AG10803 (cell line): Measurements from ENCODE around the gene KRR1.
"Not testable (repeated sequence)": the region's sequence is repeated elsewhere in the genome, so short reads cannot be mapped to it uniquely, and the experiment has no call there.

ENCODE experiments used
- DNase-seq: peaks from one replicate; pipeline ENCODE4 v3.0.0; 2010; ENCODE audit warnings: low read depth
- H3K4me3 ChIP-seq: 2 replicates; pipeline ENCODE4 v1.5.1; 2011; ENCODE audit warnings: mild to moderate bottlenecking, low read length, control low read depth
- TF ChIP-seq, protein P1 (sequence below): conservative IDR thresholded peaks from 2 replicates; pipeline ENCODE4 v1.5.1; 2011; ENCODE audit warnings: mild to moderate bottlenecking, low read length, control low read depth, inconsistent platforms

KRR1 gene

DNA sequence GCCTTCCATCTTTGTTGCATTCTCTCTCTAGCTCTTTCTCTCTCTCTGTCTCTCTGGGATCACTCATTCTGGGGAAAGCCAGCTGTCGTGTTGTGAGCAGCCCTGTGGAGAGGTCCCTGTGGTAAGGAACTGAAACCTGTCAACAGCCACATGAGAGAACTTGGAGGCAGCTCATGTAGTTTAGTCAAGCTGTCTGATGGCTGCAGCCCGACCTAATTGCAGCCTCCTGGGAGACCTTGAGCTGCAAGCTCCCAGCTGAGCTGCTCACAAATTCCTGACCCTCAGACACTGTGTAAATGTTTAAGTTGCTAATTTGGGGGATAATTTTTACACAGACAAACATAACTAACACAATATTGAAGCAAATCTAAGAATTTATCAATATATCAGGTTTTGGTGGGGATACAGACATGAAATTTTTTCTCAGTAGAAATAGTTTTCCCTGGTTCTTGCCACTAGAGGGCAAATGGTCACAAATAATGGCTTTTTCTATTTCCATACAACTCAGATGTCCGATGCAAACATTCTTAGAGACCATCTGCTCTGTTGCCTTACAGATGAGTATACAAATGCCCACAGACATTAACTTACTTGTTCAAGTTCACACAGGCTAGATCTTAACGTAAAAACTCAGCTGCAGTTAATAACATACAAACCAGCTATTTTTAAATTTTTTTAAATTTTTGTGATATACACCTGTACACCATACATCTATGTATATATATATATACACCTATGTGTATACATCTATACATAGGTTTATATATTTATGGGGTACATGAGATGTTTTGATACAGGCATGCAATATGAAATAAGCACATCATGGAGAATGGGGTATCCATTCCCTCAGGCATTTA is 15.5 kb upstream of the KRR1 start:
- TF ChIP-seq, protein P1, sequence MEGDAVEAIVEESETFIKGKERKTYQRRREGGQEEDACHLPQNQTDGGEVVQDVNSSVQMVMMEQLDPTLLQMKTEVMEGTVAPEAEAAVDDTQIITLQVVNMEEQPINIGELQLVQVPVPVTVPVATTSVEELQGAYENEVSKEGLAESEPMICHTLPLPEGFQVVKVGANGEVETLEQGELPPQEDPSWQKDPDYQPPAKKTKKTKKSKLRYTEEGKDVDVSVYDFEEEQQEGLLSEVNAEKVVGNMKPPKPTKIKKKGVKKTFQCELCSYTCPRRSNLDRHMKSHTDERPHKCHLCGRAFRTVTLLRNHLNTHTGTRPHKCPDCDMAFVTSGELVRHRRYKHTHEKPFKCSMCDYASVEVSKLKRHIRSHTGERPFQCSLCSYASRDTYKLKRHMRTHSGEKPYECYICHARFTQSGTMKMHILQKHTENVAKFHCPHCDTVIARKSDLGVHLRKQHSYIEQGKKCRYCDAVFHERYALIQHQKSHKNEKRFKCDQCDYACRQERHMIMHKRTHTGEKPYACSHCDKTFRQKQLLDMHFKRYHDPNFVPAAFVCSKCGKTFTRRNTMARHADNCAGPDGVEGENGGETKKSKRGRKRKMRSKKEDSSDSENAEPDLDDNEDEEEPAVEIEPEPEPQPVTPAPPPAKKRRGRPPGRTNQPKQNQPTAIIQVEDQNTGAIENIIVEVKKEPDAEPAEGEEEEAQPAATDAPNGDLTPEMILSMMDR, result peak; percentile 78
- H3K4me3 ChIP-seq, result no peak overlapping the region
- peak; percentile 71 for DNase-seq

DNA sequence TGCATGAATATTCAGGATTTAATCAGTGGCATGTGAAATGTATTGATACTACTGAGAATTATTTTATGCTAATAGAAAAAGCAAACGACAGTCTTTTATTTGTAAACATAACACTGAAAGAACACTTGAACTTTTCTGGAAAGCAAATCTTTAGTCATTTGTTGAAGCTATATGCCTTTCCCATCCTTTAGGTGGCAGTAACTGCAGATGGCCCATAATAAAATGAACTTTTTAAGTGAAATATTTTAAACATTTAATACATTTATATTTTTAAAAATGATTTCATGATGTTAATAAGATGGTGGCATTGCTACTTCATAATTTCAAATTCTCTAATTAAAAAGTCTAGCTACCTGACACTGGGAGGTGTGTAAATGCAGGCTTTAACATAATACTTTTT is 13.9 kb upstream of the KRR1 start:
- no peak for DNase-seq
- no peak overlapping the region for H3K4me3 ChIP-seq
- TF ChIP-seq, protein P1, result peak; percentile 57

DNA sequence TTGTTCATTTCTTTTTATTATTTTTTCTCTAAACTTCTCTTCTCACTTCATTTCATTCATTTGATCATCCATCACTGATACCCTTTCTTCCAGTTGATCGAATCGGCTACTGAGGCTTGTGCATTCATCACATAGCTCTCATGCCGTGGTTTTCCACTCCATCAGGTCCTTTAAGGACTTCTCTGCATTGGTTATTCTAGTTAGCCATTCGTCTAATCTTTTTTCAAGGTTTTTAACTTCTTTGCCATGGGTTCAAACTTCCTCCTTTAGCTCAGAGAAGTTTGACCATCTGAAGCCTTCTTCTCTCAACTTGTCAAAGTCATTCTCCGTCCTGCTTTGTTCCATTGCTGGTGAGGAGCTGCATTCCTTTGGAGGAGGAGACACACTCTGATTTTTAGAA is 10.7 kb upstream of the KRR1 start:
- not testable (repeated sequence) for H3K4me3 ChIP-seq, DNase-seq

DNA sequence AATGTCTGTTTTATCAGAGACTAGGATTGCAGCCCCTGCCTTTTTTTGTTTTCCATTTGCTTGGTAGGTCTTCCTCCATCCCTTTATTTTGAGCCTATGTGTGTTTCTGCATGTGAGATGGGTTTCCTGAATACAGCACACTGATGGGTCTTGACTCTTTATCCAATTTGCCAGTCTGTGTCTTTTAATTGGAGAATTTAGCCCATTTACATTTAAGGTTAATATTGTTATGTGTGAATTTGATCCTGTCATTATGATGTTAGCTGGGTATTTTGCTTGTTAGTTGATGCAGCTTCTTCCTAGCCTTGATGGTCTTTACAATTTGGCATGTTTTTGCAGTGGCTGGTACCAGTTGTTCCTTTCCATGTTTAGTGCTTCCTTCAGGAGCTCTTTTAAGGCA is 9.8 kb upstream of the KRR1 start:
- not testable (repeated sequence) for DNase-seq, H3K4me3 ChIP-seq

DNA sequence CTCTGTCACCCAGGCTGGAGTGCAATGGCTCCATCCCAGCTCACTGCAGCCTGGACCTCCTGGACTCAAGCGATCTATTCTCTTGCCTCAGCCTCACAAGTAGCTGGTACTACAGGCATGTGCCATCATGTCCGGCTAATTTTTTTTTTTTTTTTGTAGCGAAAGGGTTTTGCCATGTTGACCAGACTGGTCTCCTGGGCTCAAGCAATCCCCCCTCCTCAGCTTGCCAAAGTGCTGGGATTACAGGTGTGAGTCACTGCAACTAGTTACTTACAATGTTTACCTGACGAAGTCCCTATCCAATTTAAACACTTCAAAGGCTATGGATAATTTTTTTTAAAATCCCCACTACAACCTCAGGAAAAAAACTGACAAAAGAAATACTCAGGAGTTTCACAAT is 1.8 kb downstream of the KRR1 start:
- TF ChIP-seq, protein P1, result no peak
- no peak overlapping the region for H3K4me3 ChIP-seq
- no peak for DNase-seq

DNA sequence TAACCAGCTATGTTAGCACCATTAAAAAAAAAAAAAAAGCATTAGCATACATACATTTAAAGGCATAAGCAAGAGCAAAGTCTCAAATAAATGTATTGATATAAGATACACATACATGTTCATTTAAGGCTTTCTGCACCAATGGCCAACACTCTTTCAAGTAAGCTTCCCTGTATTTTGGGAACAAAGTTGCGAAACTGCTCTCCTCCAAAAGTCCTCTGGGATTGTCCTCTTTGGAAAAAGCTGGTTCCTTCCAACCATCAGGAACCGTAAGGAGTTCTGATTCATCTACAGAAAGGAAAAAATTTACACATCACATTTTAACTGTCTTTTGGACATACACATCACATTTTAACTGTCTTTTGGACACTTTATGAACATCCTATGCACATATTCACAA is 3.2 kb downstream of the KRR1 start:
- no peak for DNase-seq
- TF ChIP-seq, protein P1, result no peak
- no peak overlapping the region for H3K4me3 ChIP-seq

DNA sequence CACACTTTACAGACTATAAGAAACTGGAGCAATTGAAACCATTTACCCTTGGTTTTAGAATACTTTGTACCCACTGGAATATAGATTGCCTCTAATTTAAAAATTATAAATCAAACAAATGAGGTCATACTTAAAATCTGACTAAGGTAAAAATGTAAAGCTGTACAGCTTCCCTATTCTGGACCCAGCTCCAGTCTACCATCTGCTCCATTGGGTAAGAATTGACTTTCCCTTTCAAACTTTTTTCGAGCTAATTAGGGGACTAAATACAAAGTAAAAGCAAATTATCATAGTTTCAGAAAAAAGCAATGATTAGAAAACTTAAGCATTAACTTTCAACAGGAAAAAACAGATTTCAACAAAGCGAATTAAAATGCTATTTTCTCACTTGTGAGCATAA is 4.3 kb downstream of the KRR1 start:
- TF ChIP-seq, protein P1, result no peak
- DNase-seq, result no peak
- H3K4me3 ChIP-seq, result no peak overlapping the region

DNA sequence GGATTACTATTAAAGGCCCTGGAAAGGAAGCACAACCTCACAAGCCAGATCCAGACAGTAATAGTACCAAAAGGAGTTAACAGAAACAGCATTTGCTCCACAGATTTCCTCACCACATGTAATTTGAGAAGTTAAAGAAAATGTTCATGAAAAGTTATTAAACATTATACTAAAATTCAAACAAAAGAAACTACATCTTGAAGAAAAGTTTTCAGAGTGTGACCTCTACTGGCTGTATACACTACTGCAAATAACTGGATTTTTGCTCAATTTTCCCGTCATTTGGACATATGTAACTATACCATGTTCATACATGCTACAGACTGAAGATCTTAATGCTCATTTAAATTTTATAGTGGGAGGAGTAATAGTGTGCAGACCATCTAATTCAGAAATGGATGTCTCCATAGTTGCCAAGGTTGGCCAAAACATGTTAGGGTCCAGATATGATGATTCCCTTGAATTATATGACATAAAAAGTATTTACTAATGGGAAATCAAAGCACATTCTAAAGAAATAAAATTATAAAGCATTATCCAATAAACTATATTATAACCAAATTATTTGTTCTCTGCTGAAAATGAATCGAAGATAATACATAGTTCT is 5.6 kb downstream of the KRR1 start:
- H3K4me3 ChIP-seq, result no peak overlapping the region
- peak; percentile 42 for DNase-seq
- TF ChIP-seq, protein P1, result peak; percentile 82
